ENCODE results near the gene ICAM1. TPM values are rescaled to one million over a fixed set of nuclear protein-coding genes. Genes with fewer than 3 reads are reported as not detected.
"Not testable (repeated sequence)": the region's sequence is repeated elsewhere in the genome, so short reads cannot be mapped to it uniquely, and the experiment has no call there.

Gene ICAM1
- polyA plus RNA-seq, 10 donors, result 5.9 to 11.8 (median 7.3) TPM

GRCh38 chr19:10274589-10274988, 3.7 kb downstream of the ICAM1 start:
- no peak for DNase-seq

- no peak for DNase-seq
Measured at GRCh38 chr19:10277795-10278589, 7.1 kb downstream of the ICAM1 start.

GRCh38 chr19:10278935-10279334, 8.0 kb downstream of the ICAM1 start:
- no peak for DNase-seq

DNA sequence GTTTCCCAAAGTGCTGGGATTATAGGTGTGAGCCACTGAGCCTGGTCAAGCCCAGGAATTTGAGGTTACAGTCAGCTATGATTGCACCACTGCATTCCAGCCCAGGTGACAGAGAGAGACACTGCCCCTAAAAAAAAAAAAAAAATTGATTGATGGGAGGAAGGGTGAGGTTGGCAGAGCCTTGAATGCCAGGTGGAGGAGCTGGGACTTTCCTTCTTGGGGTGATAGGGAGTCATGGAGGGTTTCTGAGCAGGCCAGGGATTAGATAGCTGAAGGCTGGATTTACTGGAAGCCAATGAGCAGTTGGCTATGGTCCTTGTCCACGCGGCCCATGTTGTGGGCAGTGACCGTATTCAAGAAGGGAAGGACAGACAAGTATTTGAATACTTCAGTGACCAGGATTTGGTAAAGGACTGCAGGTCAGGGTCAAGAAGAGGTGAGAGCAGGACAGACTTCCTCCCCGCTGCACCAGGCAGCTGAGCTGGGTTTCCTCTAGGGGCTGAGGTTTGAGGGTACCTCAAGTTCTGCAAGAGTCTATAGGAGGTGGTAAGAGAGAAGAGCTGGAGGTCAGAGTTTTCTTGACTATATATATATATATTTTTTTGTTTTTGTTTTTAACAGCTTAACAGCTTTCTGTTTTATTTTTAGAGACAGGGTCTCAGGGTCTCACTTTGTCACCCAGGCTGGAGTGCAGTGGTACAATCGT, 9.0 kb downstream of the ICAM1 start:
- DNase-seq, result no peak

DNA sequence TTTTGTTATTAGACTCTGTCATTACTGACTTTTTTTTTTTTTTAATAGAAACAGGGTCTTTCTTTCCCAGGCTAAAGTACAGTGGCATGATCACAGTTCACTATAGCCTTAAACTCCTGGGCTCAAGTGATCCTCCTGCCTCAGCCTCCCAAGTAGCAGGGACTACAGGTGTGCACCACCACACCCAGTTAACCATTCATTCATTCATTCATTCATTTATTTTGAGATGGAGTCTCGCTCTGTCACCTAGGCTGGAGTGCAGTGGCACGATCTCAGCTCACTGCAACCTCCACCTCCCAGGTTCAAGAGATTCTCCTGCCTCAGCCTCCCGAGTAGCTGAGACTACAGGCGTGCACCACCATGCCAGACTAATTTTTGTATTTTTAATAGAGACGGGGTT, 11.1 kb downstream of the ICAM1 start:
- DNase-seq, result not testable (repeated sequence)

- no peak for DNase-seq
Measured at GRCh38 chr19:10283301-10284064, 12.6 kb downstream of the ICAM1 start.

- DNase-seq, result no peak
Measured at GRCh38 chr19:10284065-10284959, 13.4 kb downstream of the ICAM1 start.

GRCh38 chr19:10284960-10285278, 14.0 kb downstream of the ICAM1 start:
- DNase-seq, result no peak

- no peak for DNase-seq
Measured at GRCh38 chr19:10285393-10285792, 14.5 kb downstream of the ICAM1 start.

DNA sequence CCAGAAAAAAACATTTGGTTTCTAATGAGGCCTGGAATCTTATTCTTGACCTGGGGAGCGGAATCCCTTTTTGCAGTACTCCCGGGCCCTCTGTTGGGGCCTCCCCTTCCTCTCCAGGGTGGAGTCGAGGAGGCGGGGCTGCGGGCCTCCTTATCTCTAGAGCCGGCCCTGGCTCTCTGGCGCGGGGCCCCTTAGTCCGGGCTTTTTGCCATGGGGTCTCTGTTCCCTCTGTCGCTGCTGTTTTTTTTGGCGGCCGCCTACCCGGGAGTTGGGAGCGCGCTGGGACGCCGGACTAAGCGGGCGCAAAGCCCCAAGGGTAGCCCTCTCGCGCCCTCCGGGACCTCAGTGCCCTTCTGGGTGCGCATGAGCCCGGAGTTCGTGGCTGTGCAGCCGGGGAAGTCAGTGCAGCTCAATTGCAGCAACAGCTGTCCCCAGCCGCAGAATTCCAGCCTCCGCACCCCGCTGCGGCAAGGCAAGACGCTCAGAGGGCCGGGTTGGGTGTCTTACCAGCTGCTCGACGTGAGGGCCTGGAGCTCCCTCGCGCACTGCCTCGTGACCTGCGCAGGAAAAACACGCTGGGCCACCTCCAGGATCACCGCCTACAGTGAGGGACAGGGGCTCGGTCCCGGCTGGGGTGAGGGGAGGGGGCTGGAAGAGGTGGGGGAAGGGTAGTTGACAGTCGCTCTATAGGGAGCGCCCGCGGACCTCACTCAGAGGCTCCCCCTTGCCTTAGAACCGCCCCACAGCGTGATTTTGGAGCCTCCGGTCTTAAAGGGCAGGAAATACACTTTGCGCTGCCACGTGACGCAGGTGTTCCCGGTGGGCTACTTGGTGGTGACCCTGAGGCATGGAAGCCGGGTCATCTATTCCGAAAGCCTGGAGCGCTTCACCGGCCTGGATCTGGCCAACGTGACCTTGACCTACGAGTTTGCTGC, 16.1 kb downstream of the ICAM1 start, which contains the start of gene ICAM4:
Gene ICAM4 (plus strand): TSS at position 153 of the 935 bp plus-strand sequence. CDS start 58 bp downstream, at position 211.
- DNase-seq, result peak in 1 of 3 donors; percentile 65

DNA sequence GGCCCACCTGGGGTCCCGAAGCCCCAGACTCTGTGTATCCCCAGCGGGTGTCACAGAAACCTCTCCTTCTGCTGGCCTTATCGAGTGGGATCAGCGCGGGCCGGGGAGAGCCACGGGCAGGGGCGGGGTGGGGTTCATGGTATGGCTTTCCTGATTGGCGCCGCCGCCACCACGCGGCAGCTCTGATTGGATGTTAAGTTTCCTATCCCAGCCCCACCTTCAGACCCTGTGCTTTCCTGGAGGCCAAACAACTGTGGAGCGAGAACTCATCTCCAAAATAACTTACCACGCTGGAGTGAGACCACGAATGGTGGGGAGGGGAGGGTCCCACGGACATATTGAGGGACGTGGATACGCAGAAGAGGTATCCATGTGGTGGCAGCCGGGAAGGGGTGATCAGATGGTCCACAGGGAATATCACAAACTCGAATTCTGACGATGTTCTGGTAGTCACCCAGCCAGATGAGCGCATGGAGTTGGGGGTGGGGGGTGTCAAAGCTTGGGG, 17.8 kb downstream of the ICAM1 start:
- DNase-seq, result peak in 1 of 3 donors; percentile 57

DNA sequence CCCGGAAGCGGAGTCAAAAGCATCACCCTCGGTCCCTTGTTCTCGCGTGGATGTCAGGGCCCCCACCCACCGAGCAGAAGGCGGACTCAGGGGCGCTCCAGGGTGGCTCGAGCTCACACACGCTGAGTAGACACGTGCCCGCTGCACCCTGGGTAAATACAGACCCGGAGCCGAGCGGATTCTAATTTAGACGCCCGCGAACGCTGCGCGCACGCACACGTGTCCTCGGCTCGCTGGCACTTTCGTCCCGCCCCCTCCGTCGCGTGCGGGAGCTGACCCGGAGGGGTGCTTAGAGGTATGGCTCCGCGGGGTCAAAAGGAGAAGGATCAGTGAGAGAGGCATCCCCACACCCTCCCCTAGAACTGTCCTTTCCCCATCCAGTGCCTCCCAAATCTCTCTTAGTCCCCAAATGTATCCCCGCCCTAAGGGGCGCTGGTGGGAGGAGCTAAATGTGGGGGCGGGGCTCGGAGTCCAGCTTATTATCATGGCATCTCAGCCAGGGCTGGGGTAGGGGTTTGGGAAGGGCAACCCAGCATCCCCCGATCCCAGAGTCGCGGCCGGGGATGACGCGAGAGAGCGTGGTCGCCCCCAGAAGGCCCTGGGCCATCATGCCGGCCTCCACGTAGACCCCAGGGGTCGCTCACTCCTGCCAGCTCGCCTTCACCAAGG, 18.4 kb downstream of the ICAM1 start:
- peak in 1 of 3 donors; percentile 39 for DNase-seq

DNA sequence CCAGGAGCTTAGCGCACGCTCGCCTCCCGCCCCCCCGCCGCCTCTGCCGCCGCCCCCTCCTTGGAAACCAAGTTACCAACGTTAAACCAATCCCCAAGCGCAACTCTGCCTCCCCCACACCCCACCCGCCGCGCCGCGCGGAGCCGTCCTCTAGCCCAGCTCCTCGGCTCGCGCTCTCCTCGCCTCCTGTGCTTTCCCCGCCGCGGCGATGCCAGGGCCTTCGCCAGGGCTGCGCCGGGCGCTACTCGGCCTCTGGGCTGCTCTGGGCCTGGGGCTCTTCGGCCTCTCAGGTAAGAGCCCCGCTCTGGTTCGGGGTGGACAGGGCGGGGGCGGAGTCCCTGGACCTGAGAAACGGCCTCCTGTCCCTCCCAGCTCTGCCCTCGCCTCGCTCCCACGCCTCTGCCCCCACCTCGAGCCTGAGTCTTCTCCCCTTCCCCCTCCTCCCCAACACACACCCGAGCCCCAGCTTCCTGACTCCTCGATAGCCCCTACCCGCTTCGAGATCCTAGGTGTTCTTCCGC, 19.0 kb downstream of the ICAM1 start, which contains the start of gene ICAM5:
Gene ICAM5 (plus strand): TSS at position 117 of the 521 bp plus-strand sequence. CDS start 92 bp downstream, at position 209.
- DNase-seq, result no peak

DNA sequence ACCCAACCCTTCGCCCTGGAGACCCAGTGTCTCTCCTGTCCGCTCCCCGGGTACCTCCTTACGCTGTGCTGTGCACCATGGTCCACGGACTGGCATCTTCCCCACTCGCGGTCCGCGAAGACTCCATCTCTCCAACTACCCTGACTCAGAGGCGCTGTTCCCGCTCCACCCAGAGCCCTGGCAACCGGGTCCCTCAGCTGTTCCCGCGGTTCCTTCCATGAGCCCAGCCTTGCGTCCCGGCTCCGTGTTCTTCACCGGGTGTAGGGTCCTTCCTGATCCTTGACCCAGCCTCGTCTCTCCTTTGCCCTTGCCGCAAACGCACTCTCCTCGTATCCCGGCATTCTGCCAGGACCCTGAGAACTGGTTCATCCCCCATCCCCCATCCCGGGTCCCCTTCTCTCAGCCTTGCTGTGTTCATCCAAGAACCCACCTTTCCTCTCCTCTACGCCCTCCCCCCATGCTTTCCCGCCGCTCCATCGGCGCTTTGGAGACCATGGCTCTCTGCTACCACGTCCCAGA, 19.5 kb downstream of the ICAM1 start:
- DNase-seq, result peak in 1 of 3 donors; percentile 38

DNA sequence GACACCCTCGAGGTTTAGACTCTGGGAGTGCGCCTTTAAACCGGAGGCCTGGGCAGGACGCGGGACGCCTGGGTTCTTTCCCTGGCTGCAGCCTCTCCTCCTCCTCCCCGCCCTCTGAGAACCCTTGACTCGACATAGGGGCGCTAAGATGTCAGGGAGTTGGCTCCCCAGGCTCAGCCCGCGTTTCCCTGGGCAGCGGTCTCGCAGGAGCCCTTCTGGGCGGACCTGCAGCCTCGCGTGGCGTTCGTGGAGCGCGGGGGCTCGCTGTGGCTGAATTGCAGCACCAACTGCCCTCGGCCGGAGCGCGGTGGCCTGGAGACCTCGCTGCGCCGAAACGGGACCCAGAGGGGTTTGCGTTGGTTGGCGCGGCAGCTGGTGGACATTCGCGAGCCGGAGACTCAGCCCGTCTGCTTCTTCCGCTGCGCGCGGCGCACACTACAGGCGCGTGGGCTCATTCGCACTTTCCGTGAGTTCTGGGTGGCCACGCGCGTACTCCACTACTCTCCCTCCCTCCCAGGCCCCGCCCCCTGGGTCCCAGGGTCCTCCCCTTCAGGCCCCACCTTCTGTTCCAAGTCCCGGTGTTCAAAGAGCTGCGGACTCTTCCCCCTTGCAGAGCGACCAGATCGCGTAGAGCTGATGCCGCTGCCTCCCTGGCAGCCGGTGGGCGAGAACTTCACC, 20.1 kb downstream of the ICAM1 start:
- DNase-seq, result peak in 1 of 3 donors; percentile 62

DNA sequence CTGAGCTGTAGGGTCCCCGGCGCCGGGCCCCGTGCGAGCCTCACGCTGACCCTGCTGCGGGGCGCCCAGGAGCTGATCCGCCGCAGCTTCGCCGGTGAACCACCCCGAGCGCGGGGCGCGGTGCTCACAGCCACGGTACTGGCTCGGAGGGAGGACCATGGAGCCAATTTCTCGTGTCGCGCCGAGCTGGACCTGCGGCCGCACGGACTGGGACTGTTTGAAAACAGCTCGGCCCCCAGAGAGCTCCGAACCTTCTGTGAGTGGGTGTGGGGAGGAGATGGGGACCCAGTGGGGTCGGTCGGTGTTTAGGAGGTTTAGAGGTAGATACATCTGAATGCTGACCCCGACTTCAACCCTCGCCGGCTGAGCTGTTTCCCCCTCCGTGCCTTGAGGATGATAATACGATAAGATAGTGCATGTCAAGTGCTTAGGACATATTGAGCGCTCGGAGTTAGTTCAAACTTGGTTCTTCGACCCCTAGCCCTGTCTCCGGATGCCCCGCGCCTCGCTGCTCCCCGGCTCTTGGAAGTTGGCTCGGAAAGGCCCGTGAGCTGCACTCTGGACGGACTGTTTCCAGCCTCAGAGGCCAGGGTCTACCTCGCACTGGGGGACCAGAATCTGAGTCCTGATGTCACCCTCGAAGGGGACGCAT, 20.8 kb downstream of the ICAM1 start:
- peak in 1 of 3 donors; percentile 37 for DNase-seq

- peak in 1 of 3 donors; percentile 52 for DNase-seq
Measured at GRCh38 chr19:10292206-10292788, 21.4 kb downstream of the ICAM1 start.
